GM21619 (cell line): Measurements from ENCODE around the gene ATG5.

Source experiments
- ATAC-seq: cut with Tn5 transposase; IDR thresholded peaks from one replicate; pipeline ENCODE4 v1.9.1; 2021; ENCODE audit not compliant: unreplicated experiment

ATG5 gene

DNA sequence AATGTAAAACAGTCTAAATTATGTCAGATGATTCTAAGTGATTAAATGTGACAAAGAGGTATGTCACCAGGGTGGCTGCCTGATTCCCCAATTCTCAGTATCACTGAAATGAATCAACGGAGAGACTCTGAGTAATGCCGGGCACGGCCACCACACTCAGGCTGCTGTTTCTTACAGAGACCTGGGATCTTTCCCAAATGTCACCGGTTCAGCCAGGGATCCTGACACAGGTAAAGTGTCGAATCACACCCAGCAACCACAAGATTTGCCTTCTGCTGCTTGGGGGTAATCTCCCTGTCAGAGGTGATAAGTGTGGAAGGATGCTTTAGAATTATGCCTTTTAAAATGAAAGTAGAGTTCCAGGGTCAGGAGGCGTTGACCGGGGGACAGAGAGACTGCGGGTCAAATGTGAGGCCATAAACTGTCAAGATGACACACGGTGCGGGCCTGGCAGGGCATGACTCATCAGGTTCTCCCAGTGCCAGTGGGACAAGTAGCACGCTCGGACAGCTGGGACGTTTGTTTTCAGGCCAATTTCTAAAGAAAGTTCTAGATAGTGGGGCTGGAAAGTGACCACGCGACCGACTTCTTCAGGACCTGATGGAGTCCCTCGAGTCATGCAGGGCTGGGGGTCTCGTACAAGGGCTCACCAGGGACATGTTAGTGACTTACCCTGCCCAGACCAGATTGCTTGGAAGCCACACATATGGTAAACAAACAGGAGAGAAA is 190.5 kb downstream of the ATG5 start:
- no peak for ATAC-seq
